ENCODE measurements around the gene MAP2K2. TPM values are rescaled to one million over a fixed set of nuclear protein-coding genes. Genes with fewer than 3 reads are reported as not detected.

The MAP2K2 gene
- total RNA-seq, 1 experiment from 2014 or later: 376 TPM

GRCh38 chr19:4052993-4053422, 70.9 kb downstream of the MAP2K2 start:
- DNase-seq (ENCODE audit: low spot score): no peak

DNA sequence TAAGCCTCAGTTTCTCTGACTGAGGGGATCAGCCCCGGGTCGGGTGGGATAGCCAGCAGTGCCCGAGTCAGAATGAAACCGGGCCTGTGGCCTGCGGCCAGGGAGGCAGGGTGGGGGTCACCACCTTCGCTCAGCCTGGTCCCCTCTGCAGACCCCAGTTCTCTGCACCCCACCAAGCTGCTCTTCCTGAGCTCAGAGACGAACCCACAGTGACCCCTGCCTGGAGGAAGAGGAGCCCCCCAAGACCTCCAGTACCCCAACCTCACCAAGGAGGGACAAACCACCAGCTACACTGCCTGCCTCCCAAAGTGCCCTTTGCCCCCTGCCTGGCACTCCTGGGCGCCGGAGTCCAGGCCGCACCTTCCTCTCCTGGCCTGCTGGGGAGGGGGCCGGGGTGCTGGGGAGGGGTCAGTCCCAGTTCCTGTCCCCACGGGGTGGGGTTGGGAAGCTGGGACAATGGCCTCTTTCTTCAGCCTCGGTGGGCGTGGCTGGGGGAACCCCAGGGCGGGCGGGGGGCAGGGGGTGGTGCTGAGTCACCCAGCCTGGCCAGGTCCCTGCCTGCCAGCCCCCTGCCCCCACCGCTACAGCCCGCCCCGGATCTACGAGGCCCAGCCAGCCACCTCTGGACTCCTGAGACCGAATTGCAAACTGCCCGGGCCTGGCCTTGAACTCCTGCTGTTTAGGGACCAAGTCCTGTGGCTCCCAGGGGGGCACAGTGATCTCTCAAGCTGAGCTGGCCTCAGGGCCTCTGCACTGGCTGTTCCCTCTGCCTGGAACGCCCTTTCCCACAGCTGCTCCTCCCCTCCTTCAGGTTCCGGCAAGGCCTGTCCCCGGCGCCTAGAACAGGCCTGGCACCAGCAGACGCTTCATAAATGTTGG, 71.6 kb downstream of the MAP2K2 start:
- in situ Hi-C loops (cut with HindIII; ENCODE audit: low sequenced_read_pairs): no loop called here
- no peak for DNase-seq (ENCODE audit: low spot score)

More at GRCh38 chr19:4052993-4053422, 70.9 kb downstream of the MAP2K2 start:
- in situ Hi-C loops (cut with HindIII; ENCODE audit: low sequenced_read_pairs): no loop called here

DNA sequence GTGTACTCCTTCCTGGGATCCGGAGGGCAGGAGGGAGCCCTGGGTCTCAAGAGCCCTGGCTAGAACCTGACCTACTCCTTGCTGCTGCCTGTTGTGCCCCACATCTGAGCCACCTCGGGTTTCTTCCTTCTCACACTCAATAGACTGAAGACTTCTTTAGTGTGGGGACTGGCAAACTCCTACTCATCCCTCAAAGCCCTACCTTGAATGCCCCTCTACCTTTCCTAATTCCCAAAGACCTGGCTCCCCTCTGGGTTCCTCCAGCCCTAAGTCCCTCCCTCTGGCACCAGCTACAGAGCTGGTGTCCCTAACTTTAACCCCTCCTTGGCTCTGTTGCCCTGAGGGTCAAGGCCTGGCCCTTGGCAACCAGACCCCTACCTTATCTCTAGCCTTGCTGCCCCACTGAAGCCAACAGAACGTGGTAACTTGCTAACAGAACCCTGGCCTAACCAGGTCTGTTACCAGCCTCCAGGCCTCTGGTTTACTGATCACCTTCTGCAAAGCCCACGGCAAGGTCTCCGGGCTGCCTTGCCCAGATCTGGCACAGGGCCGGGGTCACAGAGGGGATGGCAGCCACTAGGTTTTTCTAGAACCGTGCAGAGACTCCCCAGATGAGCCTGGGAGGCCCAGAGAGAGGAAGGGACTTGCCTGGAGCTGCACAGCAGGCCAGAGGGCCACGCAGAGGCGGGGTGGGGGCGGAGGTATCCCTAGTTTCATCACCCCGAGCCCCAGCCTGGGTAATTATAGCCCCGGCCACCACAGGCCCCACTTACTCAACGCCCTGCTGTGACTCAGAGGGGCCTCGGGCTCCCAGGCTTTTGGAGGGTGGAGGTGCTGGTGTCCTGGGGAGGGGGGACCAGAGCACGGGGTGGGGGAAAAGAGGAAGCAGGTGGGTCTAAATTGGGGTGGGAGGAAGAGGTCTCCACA, 72.5 kb downstream of the MAP2K2 start:
- in situ Hi-C loops (cut with HindIII; ENCODE audit: low sequenced_read_pairs): no loop called here
- no peak for DNase-seq (ENCODE audit: low spot score)

- in situ Hi-C loops (cut with HindIII; ENCODE audit: low sequenced_read_pairs): no loop called here
- DNase-seq (ENCODE audit: low spot score): peak; percentile 89
Measured at GRCh38 chr19:4049432-4049831, 74.5 kb downstream of the MAP2K2 start.

DNA sequence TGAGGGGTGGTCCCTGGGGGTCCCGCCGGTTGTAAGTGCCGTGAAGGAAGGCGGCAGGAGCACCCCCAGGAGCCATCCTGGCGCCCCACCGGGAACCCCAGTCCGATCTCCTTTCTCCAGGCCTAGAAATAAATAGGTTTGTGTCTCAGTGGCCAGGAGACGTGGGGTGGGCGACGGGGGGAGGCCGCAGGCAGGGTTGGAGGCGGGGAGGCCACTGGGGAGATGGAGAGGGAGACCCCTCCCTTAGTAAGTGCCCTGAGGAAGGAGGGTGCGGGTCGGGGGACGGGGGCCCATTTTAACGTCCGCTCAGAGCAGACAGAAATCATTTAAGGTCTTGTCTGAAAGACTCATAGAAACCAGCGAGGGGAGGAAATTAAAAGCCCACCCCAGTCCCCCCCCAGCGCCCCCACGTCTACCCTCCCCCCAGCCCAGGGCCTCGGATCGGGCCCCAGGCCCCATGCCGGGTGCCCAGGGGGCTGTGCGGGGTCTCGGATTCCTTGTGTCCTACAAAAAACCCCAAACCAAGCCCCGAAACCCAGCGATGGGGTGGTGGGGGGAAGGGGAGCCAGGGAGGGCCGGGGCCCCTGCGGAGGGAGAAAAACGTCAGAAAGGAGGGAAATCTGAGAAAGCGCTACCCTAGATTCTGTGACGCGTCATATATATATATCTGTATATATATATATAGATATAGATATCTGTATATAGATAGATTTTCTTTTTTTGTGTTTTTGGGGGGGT, 76.8 kb downstream of the MAP2K2 start:
- DNase-seq (ENCODE audit: low spot score): no peak
- in situ Hi-C loops (cut with HindIII; ENCODE audit: low sequenced_read_pairs): no loop called here

DNA sequence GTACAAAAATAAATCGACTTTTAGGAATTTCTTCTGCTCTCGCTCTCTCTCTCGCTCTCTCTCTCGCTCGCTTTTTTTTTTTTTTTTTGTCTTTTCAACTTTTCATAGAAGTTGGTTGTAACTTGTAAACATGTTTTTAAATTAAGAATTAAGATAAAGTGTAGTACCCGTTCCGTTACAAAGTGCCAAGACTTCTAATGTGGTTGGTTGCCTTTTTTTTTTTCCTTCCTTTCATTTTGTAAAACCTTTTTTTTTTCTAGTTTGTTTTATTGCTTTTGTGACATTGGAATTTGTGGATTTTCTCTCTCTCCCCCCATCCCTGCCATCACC, 77.6 kb downstream of the MAP2K2 start:
- DNase-seq (ENCODE audit: low spot score): no peak
- in situ Hi-C loops (cut with HindIII; ENCODE audit: low sequenced_read_pairs): no loop called here

GRCh38 chr19:4045597-4046361, 78.1 kb downstream of the MAP2K2 start:
- no peak for DNase-seq (ENCODE audit: low spot score)

GRCh38 chr19:4044990-4045465, 78.9 kb downstream of the MAP2K2 start:
- in situ Hi-C loops (cut with HindIII; ENCODE audit: low sequenced_read_pairs): no loop called here
- no peak for DNase-seq (ENCODE audit: low spot score)

More at GRCh38 chr19:4045597-4046361, 78.1 kb downstream of the MAP2K2 start:
- in situ Hi-C loops (cut with HindIII; ENCODE audit: low sequenced_read_pairs): no loop called here

DNA sequence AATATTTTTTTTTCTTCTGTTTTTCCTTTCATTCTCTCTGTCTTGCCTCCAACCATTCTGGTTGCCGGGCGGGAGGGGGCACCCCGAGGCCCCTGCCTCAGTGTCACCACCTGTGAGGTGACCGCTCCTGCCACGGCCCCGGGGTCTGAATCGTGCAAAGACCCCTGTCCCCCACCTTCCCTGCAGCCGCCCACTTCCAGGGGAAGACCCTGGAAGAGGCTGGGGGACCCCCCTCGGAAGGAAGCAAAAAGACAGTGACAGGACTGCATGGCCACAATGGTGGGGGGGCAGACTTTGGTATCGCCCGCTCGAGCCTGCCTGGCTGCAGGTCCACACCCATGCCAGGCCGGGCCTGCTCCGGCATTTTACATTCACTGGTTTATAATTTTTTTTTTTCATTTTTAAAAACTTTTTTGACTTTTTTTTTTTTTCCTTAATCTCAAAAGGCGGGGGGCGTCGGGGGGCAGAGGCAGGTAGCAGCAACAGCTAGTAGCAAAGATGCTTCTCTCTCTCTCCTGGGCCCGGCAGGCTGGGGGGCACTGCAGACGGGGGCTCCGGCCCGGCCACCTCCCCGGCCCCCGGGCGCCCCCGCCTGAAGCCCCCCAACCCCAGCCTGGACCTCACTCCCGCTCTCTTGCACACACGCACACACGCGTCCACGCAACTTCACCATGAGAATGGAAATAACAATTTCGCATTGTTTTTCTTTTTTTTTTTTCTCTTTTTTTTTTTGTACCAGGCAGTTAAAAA, 79.8 kb downstream of the MAP2K2 start:
- no peak for DNase-seq (ENCODE audit: low spot score)
- in situ Hi-C loops (cut with HindIII; ENCODE audit: low sequenced_read_pairs): no loop called here

- DNase-seq (ENCODE audit: low spot score): no peak
- in situ Hi-C loops (cut with HindIII; ENCODE audit: low sequenced_read_pairs): no loop called here
Measured at GRCh38 chr19:4043401-4043800, 80.5 kb downstream of the MAP2K2 start.

GRCh38 chr19:4042731-4043082, 81.2 kb downstream of the MAP2K2 start:
- in situ Hi-C loops (cut with HindIII; ENCODE audit: low sequenced_read_pairs): no loop called here

DNA sequence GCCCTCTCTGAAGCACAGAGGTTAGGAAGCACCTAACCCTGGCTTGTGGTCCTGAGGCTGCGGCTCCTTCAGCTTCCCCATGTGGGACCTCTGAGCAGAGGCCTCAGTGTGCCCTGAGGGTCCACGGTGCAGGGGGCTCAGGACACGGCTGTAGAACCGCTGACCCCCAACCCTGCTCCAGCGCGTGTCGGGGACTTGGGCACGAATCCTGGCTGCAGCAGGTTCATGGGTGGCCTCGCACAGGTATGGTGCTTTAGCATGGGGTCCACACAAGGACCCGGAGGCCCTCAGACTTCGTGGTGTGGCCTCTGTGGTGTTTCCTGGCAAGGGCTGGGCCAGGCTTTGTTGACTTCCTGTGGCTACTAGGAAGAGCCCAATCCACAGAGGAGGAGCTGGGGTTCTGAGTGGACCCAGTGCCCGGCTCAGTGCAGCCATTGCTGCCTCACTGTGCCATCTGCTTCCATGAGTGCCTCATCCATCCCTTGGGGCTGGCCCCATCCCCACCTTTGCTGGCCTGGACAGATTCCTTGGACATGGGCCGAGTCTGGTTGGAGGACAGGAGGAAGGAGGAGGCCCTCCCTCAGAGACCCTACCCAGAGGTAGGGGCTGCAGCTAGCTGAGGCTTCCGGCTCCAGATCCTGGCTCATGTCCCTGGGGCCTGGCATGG, 81.7 kb downstream of the MAP2K2 start:
- DNase-seq (ENCODE audit: low spot score): no peak
- in situ Hi-C loops (cut with HindIII; ENCODE audit: low sequenced_read_pairs): no loop called here

More at GRCh38 chr19:4042731-4043082, 81.2 kb downstream of the MAP2K2 start:
- DNase-seq (ENCODE audit: low spot score): no peak

Other genes with a start within 250 kb of the MAP2K2 start
- gene ATCAY, start 243.4 kb downstream of the MAP2K2 start, total RNA-seq (2014; rRNA removed; shearing (Covaris generic)): 0.18 and 0.44 TPM in 2 replicates
- 22.0 and 27.8 TPM in 2 replicates for gene NMRK2, start 191.1 kb downstream of the MAP2K2 start, total RNA-seq (2014; rRNA removed; shearing (Covaris generic))
- 171 and 247 TPM in 2 replicates for gene DAPK3, start 153.0 kb downstream of the MAP2K2 start, total RNA-seq (2014; rRNA removed; shearing (Covaris generic))
- gene EEF2, start 138.7 kb downstream of the MAP2K2 start, total RNA-seq (2014; rRNA removed; shearing (Covaris generic)): 2,932 and 3,263 TPM in 2 replicates
- 24.7 and 45.7 TPM in 2 replicates for gene PIAS4, start 116.4 kb downstream of the MAP2K2 start, total RNA-seq (2014; rRNA removed; shearing (Covaris generic))
- 12.8 and 13.3 TPM in 2 replicates for gene ZBTB7A, start 57.2 kb downstream of the MAP2K2 start, total RNA-seq (2014; rRNA removed; shearing (Covaris generic))
- gene CREB3L3, start 29.5 kb upstream of the MAP2K2 start, total RNA-seq (2014; rRNA removed; shearing (Covaris generic)): not detected in 2 replicates
- gene SIRT6, start 58.4 kb upstream of the MAP2K2 start, total RNA-seq (2014; rRNA removed; shearing (Covaris generic)): 17.2 and 21.8 TPM in 2 replicates
- 3.8 and 4.4 TPM in 2 replicates for gene ANKRD24, start 58.6 kb upstream of the MAP2K2 start, total RNA-seq (2014; rRNA removed; shearing (Covaris generic))
- gene EBI3, start 105.4 kb upstream of the MAP2K2 start, total RNA-seq (2014; rRNA removed; shearing (Covaris generic)): 1.8 and 5.4 TPM in 2 replicates
- 36.1 and 40.4 TPM in 2 replicates for gene YJU2, start 123.0 kb upstream of the MAP2K2 start, total RNA-seq (2014; rRNA removed; shearing (Covaris generic))
- gene SHD, start 155.1 kb upstream of the MAP2K2 start, total RNA-seq (2014; rRNA removed; shearing (Covaris generic)): 0.37 TPM in 1 of 2 replicates, not detected in the other
- not detected in 2 replicates for gene TMIGD2, start 178.3 kb upstream of the MAP2K2 start, total RNA-seq (2014; rRNA removed; shearing (Covaris generic))
- gene FSD1, start 180.5 kb upstream of the MAP2K2 start, total RNA-seq (2014; rRNA removed; shearing (Covaris generic)): 22.9 and 32.9 TPM in 2 replicates
- gene STAP2, start 214.7 kb upstream of the MAP2K2 start, total RNA-seq (2014; rRNA removed; shearing (Covaris generic)): 26.0 and 29.8 TPM in 2 replicates
- gene MPND, start 219.4 kb upstream of the MAP2K2 start, total RNA-seq (2014; rRNA removed; shearing (Covaris generic)): 29.5 and 51.3 TPM in 2 replicates